ENCODE measurements around the gene PIM2. TPM values are rescaled to one million over a fixed set of nuclear protein-coding genes. Genes with fewer than 3 reads are reported as not detected.
A peak's percentile ranks its signal among the peaks of the same experiment; 100 is the strongest.

Gene PIM2
- total RNA-seq, 2 donors from 2014 or later = 3.0 to 4.2 TPM

DNA sequence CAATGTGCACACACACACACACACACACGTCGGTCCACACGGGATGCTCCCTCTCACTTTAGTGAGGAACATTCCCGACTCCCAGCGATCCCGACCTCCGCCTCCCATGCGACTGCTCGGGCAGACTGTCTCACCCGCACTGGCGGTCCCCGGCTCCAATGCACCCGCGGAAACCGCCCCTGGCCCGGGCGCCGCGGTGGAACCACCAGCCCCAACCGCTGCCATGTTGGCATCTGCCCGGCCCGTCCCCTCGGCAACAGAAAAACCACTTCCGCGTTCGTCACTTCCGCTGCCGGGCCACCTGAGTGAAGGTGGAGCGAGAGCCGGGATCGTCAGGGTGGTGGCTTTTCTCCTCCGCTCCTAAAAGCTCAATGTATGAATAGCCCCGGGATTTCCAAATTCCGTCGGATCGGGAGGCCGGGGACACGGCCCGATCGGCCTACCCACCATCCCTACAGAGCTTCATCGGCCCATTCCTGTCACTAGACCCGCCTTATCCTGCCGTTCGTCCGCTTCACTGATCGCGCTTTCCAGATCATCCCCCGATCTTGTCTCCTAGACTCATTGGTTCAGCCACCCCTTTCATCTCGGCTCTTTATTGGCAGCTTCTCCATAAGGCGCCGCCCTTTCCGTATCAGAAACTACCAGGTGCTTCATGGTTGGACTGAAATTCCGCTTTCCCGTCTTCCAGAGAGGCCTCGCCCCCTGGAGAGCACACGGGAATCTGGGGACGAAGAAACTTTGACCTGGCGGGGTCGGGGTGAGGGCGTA is 7.2 kb downstream of the PIM2 start, which contains the start of gene SLC35A2:
Gene SLC35A2 (minus strand): TSS at position 235 of the 771 bp plus-strand sequence. CDS start 10 bp downstream, at position 225.
- intact Hi-C loops (cut with DNase I) = loop anchor here in 1 of 2 donors (10.0 kb wide), 1 partner anchor 63 kb away; the partner anchor contains the start of gene KCND1
- DNase-seq (ENCODE audit: low spot score) = peak; percentile 93

DNA sequence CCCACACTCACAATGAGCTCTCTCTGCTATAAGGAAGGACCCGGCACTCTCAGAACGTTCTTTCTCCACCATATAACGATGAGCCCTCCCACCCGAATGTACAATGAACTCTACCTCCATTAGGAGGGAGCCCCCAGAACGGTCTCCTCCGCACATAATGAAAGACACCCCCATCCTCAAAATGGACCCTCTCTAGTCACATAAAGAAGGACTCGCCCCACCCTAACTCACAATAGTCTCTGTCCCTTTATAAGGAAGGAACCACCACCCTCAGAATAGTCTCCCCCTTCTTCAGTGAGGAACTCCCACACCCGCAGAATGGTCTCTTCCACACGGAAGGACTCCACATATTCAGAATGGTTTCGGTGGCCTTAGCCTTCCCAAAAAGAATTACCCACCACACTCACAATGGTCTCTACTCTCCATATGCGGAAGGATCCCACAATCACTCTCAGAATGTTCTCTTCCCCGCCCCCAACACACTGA is 7.9 kb downstream of the PIM2 start:
- DNase-seq (ENCODE audit: low spot score) = no peak
- intact Hi-C loops (cut with DNase I) = loop anchor here in 1 of 2 donors (10.0 kb wide), 1 partner anchor 64 kb away; the partner anchor contains the start of gene KCND1

DNA sequence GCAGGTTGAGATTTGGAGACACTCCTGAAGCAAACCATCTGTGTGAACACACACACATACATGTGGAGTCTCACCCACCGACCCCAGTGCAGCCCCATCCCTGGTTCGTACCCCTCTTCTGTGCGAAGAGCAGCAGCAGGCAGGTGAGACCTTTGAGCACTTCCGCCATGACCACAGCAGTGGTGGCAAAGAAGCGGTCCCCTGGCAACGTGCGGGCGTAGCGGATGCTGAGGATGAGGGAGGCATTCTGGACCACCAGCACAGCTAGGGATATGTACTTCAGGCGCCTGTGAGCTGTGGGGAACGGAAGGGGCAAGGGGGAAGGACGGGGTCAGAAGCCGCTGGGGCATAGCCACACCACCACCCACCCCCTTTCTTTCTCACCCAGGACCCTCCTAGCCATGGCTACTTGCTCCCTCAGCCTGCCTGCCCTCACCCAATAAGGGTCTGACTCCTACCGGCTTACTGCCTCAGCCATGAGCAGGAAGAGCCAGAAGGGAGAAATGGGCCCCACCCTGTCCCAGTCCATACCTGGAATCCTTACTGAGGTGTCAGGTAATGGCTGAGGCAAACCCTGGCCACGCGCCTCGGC is 9.0 kb downstream of the PIM2 start:
- intact Hi-C loops (cut with DNase I) = loop anchor here in 1 of 2 donors (10.0 kb wide), 1 partner anchor 65 kb away; the partner anchor contains the start of gene KCND1
- DNase-seq (ENCODE audit: low spot score) = no peak

DNA sequence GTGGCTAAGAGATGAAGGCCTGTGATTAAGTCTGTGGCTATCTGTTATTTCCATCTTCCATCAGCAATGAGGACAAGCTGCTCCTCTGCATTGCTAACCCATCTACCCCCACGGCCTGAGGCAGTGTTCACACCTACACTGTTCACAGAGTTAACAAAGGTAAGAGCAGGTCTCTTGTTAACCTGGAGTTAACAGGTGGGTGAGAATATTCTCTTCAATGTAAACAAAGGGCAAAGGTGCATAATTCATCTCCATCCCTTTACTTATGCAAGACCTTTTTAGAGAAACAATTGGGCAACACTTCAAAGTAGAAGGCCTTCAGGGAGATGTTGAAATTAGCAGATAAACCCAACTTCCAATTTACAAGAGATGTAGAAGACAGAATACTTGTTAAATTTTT is 10.2 kb downstream of the PIM2 start:
- DNase-seq (ENCODE audit: low spot score) = no peak
- intact Hi-C loops (cut with DNase I) = no loop called here

DNA sequence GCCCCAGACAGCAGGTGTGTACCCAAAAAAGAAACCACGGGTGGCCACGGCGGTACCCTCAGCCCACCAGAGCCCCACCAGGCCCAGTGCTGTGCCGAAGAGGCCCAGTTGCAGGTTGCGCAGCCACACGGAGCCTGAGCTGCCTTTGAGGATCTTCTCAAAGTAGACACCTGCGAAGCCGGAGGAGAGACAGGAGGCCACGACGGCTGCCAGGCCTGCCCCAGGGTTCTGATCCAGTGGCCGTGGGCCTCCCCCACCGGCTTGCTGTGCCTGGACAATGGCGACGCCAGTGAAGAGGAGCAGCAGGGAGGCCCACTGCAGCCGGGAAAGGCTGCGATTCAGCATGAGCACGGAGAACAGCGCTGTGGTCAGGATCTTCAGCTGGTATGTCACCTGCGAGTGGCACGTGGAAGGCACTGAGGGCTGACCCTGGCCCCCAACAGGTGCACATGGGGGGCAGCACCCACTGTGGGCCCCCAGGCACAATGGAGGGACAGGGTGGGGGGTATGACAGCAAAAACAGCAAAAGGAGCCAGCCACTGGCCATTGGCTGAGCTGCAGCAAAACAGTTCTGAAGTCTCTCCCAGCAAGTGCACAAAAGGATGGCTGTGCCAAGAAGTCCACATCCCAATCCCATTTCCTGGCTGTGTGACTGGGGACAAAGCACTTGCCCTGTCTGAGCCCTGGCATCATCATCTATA is 13.6 kb downstream of the PIM2 start:
- intact Hi-C loops (cut with DNase I) = no loop called here

DNA sequence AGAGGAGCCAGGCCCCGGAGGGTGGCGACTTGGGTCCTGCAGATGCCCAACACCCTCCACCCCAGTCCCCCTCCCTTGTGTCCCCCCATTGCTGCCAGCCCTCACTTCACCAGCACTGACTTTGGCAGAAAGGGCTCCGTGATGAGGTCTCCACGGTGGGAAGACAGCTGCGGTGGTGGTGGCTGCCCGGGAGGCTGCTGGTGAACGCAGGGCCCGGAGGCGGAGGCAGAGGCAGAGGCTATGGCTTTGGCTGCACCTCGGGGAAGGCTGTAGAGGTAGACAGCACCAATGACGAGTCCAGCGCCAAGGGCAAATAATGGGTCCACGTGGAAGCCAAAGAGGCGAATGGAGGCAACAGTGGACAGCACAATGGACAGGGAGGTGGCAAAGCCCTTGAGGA is 14.2 kb downstream of the PIM2 start:
- no peak for DNase-seq (ENCODE audit: low spot score)
- intact Hi-C loops (cut with DNase I) = no loop called here

More for the DNA sequence above, 13.6 kb downstream of the PIM2 start:
- DNase-seq (ENCODE audit: low spot score) = no peak

DNA sequence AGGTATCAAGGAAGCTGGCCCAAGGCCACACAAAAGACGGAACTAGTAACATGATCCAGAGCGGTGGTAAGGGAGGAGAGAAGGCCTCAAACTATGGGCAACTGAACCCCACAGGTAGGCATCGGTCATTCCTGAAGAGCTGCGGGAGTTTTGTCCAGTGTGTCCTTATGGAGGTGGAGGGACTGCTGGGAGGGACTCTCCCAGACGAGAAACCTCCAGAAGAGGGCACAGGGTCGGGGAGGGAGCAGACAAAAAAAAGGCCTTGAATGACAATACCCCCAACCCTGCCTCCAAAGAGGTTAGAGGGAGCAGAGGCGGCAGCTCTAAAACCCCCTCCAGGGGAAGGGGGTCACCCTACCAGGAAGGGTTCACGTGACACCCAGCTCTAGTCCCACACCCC is 14.6 kb downstream of the PIM2 start:
- no peak for DNase-seq (ENCODE audit: low spot score)
- intact Hi-C loops (cut with DNase I) = no loop called here

DNA sequence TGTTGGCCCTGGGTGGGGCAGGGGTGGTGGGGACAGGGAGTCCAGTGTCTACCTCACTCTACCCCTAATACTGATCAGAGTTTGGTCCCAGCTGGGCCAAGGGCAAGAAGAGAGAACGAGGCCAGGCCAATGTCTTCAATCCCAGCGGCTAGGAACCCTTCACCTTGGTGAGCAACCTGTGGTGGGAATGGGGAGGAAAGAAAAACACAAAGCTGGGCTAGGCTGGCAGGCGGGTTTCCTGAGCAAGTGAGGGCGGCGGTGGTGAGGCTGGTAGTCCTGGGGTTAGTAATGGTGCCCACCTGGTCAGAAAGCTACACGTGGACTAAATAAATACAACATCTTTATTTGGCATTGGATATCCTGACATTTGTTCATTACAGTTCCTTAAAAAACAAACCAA is 15.5 kb downstream of the PIM2 start:
- intact Hi-C loops (cut with DNase I) = no loop called here
- DNase-seq (ENCODE audit: low spot score) = no peak

DNA sequence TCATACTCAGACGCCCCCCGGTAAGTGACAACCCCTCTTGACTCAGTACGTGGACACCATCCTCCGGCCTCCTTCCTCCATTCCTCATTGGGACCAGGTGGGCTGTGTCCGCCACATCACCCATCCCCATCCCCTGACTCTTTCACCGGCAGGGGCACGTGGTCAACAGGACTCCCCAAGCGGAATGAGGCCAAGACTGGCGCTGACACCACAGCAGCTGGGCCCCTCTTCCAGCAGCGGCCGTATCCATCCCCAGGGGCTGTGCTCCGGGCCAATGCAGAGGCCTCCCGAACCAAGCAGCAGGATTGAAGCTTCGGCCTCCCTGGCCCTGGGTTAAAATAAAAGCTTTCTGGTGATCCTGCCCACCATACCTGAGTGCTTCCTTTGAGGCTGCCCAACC is 16.0 kb downstream of the PIM2 start:
- intact Hi-C loops (cut with DNase I) = no loop called here

DNA sequence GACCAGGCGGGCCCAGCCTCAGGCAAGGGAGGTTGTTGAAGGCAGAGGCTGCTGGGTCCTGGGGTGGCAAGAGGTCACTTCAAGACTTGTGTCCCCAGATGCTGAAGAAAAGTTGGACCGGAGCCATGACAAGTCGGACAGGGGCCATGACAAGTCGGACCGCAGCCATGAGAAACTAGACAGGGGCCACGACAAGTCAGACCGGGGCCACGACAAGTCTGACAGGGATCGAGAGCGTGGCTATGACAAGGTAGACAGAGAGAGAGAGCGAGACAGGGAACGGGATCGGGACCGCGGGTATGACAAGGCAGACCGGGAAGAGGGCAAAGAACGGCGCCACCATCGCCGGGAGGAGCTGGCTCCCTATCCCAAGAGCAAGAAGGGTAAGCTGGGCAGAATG is 16.7 kb downstream of the PIM2 start:
- no peak for DNase-seq (ENCODE audit: low spot score)
- intact Hi-C loops (cut with DNase I) = no loop called here

More for the DNA sequence above, 16.0 kb downstream of the PIM2 start:
- DNase-seq (ENCODE audit: low spot score) = no peak

DNA sequence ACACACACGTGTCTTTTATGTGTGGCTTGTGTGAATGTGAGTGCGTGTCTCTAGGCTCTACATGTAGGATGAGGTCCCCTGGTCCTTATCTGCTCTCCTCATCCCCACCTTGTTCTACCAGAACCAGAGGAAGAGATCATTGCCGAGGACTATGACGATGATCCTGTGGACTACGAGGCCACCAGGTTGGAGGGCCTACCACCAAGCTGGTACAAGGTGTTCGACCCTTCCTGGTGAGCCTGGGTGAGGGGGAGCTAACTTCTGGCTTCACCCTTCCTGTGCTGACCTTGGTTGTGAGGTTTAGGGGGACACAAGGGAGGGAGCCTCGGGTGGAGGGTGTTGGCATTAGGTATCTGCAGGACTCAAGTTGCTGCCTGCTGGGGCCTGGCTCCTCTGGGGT is 17.8 kb downstream of the PIM2 start:
- no peak for DNase-seq (ENCODE audit: low spot score)
- intact Hi-C loops (cut with DNase I) = no loop called here

DNA sequence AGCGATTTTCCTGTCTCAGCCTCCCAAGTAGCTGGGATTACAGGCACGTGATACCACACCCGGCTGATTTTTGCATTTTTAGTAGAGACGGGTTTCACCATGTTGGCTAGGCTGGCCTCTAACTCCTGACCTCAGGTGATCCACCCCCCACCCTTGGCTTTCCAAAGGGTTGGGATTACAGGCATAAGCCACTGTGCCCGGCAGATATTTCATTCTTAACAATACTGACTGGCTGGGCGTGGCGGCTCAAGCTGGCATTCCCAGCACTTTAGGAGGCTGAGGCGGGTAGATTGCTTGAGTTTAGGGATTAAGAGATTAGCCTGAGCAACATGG is 19.8 kb downstream of the PIM2 start:
- intact Hi-C loops (cut with DNase I) = no loop called here
- DNase-seq (ENCODE audit: low spot score) = no peak

DNA sequence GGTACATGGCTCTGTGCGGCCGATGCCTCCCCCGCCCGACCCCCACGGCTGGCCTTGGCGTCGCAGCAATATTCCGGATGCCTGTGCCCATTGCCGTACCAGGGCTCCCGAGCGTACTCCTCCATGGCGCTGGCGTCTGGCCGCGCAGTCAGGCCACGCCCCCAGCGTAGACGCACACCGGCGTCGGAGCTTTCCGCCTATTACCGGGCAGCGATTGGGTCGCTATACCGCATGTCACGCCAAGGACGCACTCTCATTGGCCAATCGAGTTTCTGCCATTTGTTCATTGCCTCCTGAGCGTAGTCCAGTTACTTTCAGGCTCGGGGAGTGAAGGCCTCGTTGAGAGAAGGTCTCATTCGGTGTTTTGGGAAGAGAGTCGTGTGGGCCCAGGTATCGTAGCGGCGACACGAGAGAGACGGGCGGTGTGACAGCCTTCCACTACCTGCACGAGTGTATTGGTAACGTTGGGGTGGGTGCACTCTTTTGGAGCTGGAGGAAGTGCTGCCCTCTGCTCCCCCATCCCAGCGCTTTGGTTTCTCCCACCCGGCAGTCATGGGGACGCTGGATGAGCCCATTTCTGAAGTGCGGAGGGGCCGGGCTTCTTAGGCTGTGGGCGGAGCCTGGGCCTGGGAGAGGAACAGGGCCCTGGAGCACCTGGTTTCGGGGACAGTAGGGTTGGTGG is 21.1 kb downstream of the PIM2 start, which contains the start of the genes PQBP1 and TIMM17B:
Gene PQBP1 (plus strand): TSS at position 306 of the 682 bp plus-strand sequence. CDS start 580 bp downstream, outside the sequence.
Gene TIMM17B (minus strand): TSS at position 144 of the 682 bp plus-strand sequence. CDS start 19 bp downstream, at position 125.
- intact Hi-C loops (cut with DNase I) = no loop called here
- peak; percentile 96 for DNase-seq (ENCODE audit: low spot score)

DNA sequence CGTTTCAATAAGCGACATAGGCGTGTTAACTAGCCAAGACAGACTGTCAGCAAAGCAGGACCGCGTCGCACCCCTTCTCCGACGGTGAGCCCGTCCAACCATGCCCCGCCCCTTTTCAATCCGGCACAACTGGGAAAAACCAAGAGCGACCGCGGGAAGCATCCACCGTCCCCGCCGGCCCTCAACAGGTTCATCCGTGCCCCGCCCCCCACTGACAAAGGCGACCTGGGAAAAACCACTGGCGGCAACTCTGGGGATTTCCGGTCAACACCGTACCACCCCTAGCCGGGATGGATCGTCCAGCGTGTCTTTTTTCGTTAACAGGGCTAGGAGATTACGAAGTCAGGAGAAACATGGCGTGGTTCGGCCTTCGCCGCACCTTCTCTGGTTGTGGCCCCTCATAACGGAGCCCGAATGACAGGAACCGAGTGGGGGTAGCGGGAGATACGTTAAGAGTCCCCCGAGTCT is 21.6 kb downstream of the PIM2 start:
- DNase-seq (ENCODE audit: low spot score) = peak; percentile 91
- intact Hi-C loops (cut with DNase I) = no loop called here

DNA sequence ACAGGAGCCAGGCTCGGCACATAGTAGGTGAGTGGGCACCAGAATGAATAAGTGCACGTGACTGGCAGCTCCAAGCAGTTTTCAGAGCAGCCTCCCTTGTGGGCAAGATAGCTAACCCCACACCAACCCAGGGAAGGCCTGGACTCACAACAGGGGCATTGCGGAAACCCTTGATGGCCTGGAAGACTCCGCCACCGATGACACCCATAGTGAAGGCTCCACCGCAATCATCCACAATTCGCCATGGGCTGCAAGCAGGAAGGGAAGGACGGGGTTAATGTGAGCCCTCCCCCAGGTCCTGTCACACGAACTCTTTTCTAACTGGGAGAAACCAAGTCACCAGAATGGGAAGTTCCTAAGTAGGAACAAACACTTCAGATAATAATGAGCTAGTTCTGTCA is 22.2 kb downstream of the PIM2 start:
- intact Hi-C loops (cut with DNase I) = no loop called here
- peak; percentile 61 for DNase-seq (ENCODE audit: low spot score)

DNA sequence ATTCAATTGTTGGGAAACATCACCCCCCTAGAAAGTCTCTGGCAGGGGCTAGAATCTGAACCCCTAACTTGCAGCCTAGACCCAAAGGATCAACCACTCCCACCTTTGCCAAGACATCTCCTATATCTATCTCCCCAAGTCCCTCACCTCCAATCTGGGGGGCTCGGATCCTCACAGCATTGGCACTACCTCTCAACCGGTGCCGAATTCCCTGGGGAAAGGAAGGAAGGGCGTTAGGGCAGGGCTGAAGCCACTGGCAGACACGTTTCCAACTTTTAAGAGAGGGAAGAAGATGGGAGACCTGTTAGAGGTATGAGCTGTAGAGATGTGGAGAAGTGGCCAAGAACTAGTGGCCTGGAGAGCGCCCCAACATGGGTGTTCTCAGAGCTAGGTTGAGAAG is 23.9 kb downstream of the PIM2 start:
- intact Hi-C loops (cut with DNase I) = no loop called here
- peak; percentile 16 for DNase-seq (ENCODE audit: low spot score)

DNA sequence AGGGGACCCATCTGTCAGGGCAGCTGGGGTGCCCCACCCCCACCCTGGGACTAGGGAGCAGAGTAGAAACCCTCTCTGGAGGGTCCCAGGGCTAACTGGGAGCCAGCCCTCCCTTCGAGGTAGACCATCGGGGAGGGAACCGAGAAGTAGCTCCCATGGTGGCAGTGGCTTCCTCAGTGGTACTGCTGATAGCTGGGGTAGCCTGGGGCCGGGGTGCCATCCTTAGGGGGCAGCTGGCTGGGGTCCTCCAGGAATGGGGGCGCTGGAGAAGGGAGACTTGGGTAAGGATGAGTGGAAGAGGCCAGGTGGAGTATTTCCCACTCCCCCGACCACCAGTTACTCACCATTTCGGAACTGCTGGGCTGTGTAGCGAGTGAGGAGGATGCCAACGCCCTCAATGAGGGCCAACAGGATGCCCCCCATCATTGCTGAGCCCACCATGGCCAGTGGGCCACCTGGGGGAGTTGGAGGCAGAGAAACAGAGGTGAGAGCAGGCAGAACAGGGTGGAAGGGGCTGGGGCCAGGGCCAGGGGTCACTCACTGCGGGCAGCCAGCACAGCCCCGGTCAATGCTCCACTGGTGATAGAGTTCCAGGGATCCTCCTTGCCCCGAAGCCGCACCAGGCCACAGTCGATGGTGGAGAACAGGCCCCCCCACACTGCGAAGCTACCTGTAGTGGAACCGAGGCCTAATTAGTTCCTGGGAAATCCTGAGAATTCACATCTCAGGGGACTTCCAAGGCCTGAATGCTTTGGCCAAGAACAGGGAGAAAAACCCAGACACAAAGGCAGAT is 25.1 kb downstream of the PIM2 start:
- intact Hi-C loops (cut with DNase I) = no loop called here
- peak; percentile 72 for DNase-seq (ENCODE audit: low spot score)

DNA sequence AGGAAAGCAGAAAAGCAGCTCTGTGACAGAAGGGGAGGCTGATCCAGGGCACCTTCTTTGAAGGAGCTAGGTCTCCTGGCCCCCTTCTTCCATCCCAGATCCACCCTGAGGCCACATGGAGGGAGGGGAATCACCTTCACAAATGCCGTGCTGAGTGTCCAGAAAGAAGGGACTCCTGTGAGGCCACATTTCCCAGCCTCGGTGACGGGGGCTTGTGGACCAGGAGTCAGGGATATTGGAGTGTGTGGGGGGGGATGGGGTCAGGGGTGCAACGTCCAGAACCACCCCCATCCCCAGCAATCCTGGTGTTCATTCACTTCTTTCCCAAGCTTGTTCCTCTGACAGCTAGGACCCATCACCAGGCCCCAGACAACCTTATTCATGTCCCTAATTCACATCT is 25.9 kb downstream of the PIM2 start:
- intact Hi-C loops (cut with DNase I) = no loop called here
- DNase-seq (ENCODE audit: low spot score) = peak; percentile 65

Measured in posterior vena cava (tissue), 2 donors.